Hippocampal formation (tissue), 2 donors: Measurements from ENCODE around the gene CPNE7.
"Not testable (repeated sequence)": the region's sequence is repeated elsewhere in the genome, so short reads cannot be mapped to it uniquely, and the experiment has no call there.

Source experiments
- DNase-seq, 2 donors: peaks; one replicate each; lab custom pipeline; 2025; lab: John Stamatoyannopoulos, UW

CPNE7 gene

DNA sequence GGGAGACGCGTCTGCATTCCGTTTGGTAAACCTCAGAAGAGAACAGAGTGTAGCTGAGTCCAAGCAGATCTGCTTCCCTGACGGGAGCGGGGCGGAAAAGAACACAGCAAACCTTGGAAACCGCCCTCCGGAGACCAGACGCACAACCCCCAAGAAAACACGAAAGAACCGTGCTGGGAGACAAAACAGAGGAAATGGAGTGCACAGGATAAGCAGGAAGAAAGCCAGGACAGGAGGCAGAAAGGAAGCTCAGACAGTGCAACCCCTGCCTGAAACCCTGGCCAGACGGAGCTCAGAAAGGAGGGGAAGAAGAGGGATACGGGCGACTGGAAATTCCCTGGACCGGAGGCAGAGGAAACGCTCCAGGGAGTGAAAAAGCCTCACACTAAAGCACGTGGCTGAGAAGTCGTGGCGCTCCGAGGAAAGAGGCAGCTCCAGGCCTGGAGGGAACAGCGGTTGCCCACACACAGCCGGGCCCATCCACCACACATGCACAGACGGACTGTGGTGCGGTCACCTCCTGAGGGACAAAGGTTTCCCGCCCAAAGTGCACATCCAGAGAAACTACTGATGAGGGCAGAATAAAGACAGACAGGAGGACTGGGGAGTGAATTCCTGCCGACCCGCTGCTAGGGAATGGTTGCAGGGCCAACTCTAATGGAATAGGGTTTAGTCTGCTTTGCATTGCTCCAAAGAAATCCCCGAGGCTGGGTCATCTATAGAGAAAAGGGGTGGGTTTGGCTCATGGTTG is 48.1 kb downstream of the CPNE7 start:
- DNase-seq = no peak

DNA sequence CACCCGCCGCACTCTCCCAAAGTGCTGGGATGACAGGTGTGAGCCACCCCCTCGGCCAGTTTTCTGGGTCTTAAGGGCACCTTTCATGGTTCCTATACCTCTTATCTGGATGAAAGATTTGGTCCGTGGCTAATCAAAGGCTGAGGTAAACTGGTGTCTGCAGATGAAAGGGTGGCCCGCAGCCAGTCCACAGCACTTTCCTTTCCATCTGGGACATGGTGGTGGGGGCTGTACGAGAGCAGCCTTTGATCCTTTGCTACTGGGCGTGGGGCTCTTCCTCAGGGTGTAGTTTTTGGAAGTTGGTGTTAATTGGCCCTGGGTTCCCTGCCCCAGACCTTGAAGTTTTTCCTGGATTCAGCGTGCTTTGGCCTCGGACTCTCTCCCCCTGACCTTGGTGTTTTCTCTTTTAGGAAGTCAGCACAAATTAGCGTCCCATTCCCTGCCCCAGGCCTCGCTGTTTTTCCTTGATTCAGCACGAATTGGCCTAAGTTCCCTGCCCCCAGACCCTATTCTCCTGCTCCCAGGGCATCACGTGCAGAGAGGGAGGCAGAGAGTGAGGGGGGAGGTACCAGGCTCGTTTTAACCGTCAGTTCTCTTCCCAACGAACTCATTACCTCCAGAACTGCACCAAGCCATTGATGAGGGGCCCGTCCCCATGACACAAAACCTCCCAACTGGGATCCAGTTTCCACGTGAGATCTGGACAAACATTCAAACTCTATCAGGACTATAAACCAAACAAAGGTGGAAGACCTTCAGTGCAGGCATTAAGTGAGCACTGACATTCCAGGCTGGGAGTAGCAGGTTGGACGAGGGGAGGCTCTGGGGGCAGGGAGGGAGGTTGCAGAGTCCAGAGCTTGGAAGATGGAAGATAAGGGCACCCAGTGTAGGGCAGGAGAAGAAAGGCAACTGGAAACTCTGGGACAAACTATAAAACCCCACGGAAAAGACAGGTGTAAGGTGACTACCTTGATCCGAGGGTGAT is 49.5 kb downstream of the CPNE7 start:
- no peak for DNase-seq

DNA sequence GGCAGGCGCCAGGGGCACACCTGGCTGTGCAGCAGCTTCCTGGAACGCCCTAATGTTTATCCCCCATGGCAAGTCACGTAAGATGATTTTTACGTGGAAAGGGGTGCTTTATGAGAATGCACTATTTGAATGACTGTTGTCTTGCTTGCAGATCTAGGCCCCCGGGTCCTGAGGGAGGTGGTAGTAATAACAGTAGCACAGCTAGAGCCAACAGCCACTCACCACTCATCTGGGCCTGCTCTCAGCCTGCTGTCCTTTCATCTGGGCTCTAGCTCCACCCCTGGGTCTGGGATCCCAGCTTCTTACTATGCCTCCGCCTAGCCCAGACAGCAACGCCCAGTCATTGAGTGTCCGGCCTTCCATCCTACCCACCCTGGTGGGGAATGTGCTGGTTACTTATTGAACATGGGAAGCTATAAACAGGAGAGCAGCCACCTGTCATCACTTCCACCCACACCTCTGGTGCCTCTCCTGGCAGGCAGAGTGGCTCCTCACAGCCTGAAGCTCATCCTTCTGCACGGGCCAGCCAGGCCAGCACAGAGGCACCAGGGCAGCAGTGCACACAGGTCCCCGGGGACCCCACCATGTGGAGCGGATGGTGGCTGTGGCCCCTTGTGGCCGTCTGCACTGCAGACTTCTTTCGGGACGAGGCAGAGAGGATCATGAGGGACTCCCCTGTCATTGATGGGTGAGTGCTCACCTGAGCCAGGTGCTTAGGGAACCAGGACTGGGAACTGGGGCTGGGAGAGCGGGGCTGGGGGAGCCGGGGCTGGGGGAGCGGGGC is 54.5 kb downstream of the CPNE7 start:
- DNase-seq = no peak

DNA sequence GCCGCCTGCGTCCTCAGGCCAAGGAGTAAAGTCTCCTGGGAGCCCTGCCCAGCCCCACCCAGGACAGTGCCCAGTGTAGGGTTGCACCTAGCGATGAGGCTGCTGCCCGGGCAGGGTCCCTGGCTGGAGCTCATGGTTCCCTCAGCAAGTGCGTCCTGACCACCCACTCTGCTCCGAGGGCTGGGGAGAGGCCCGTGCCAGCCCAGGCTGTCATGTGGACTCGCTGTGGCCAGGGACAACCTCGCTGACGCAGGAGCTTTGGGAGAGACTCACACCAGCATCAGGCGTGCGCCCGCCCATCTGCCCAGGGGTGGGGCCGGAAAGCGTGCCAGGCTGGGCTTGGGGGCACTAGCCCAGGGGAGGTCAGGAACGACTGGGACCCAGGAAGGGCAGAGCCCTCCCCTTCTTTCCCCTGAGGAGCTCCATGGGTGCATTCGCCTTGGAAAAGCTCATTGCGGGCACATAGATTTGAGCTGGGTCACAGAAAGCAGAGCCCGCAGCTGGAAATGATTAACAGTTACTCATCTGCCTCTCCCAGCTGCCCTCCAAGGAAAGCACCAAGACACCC is 57.6 kb downstream of the CPNE7 start:
- no peak for DNase-seq

DNA sequence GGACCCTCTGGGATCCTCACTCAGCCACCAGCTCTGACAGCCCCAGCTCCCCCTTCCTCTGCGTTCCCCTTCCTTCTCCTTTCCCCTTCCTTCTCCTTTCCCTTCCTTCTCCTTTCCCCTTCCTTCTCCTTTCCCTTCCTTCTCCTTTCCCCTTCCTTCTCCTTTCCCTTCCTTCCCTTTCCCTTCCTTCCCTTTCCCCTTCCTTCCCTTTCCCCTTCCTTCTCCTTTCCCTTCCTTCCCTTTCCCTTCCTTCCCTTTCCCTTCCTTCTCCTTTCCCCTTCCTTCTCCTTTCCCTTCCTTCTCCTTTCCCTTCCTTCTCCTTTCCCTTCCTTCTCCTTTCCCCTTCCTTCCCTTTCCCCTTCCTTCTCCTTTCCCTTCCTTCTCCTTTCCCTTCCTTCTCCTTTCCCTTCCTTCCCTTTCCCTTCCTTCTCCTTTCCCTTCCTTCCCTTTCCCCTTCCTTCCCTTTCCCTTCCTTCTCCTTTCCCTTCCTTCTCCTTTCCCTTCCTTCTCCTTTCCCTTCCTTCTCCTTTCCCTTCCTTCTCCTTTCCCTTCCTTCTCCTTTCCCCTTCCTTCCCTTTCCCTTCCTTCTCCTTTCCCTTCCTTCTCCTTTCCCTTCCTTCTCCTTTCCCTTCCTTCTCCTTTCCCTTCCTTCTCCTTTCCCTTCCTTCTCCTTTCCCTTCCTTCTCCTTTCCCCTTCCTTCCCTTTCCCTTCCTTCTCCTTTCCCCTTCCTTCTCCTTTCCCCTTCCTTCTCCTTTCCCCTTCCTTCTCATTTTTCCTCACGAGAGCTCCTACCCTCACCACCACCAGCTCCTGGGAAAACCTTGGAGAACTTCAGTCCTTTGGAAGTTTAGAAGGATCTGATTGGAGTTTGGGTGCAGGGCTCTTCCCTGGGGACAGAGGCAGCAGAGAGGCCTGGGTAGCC is 59.2 kb downstream of the CPNE7 start:
- not testable (repeated sequence) for DNase-seq

DNA sequence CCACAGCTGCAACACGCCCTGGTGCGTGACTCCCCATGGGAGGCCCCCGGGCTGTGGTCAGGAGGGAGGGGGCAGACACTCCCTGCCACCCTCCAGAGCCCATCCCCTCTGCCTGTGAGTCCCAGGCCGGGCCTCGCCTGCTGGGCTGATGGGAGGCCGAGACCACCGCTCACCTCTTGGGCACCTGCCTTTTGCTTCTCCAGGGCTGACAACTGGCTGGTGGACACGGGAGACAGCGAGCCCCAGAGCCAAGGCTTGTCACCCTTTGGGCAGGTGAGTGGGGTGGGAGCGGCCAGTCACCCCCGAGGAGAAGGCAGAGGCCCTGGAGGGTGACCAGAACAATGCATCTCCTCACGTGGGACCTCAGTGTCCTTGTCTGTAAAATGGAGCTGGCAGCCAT is 61.1 kb downstream of the CPNE7 start:
- DNase-seq = no peak

DNA sequence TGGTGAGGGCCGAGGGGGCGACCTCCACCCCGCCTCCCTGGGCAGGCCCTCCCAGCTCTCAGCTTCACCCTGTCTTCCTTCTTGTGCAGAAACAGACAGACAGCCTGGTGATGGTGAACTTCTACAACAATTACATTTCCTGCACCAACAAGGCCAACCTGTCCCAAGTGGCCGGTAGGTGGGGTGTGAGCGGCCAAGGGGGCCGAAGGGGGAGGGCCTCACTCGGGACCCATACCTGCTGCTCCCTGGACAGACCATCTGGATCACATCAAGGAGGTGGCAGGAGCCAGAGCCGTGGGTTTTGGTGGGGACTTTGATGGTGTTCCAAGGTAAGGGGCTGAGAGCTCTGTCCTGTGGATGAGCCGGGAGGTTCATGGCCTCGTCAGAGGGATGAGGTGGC is 61.8 kb downstream of the CPNE7 start:
- no peak for DNase-seq

DNA sequence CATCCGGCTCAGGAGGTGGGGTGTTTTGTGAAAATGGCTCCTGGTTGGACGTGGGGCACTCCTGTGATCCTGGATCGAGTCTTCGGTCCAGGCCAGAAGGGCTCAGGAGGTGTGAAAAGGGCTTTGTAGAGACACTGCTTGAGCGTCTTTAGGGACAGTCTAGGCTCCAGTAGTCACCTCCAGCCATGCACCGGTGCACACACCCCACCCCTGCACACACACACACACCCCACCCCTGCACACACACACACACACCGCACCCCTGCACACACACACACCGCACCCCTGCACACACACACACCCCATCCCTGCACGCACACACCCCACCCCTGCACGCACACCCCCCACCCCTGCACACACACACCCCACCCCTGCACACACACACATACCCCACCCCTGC is 62.9 kb downstream of the CPNE7 start:
- no peak for DNase-seq

DNA sequence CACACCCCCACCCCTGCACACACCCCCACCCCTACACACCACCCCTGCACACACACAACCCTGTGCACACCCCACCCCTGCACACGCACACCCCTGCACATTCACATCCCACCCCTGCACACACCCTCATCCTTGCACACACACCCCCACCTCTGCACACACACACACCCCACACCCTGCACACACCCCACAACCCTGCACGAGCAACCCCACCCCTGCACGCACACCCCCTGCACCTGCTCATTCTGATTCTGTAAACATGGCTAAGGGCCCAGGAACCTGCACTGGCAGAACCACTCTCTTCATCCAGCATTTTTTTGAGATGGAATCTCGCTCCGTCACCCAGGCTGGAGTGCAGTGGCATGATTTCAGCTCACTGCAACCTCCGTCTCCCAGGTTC is 63.8 kb downstream of the CPNE7 start:
- DNase-seq = no peak

DNA sequence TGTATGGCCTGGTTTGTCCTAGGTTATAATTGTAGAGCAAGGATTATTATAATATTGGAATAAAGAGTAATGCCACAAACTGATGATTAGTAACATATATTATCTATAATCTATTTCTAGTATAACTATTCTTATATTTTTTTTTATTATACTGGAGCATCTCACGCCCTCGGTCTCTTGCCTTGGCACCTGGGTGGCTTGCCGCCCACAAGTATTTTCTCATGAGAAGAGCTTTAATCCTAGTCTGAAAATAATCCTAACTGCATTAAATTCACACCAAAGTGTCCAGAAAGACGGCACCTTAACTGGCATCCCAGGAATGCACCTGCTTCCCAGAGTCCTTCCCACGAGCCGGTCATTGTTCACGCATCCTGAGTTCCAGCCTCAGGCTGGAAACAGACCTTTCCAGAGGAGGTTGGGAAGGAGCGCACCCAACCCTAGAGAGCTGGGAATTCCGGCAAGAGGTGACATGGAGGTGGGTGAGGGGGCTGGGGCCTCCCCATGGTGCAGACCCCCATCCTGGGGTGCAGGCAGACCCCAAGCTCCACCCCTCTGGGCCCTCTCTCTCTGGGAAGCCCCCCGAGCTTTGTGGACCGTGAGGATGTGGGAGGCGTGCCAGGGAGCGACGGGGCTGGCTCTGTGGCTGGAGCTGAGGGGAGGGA is 66.0 kb downstream of the CPNE7 start:
- no peak for DNase-seq

DNA sequence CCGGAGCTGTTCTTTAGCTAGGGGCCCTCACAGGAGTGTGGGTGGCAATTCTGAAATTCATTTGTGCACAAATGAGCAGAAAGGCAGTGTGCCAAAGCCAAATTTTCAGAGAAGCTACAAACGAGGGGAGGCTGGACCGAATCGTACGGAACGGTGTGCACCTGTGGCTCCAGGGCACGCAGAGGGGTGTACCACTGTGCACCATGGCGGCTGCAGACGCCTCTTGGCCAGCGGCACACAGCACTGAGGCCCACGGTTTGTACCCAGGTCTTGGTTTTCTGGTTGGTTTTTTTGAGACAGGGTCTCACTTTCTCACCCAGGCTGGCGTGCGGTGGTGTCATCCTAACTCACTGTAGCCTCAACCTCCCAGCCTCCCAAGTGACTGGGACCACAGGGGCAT is 67.0 kb downstream of the CPNE7 start:
- DNase-seq = no peak

DNA sequence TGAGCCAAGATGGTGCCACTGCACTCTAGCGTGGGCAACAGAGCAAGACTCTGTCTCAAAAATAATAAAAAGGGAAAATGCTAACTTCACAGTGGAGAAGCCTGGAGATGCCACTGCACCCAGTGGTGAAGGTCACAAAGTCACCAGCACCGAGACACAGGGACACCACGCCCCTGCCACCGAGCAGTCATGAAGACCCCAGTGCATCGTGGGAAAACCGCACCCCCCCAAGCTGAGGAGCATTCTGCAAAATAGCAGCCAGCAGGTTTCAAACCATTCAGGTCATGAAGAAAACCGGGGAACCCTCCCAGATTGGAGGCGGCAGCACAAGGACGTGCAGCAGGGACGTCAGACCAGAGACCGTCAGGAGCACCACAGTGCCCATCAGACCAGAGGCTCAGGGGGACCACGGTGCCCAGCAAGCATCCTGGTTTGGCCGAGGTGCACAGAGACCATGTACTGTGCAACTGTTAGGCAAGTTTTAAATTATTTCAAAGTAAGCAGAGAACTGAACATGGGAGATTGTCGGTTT is 68.3 kb downstream of the CPNE7 start:
- DNase-seq = no peak

DNA sequence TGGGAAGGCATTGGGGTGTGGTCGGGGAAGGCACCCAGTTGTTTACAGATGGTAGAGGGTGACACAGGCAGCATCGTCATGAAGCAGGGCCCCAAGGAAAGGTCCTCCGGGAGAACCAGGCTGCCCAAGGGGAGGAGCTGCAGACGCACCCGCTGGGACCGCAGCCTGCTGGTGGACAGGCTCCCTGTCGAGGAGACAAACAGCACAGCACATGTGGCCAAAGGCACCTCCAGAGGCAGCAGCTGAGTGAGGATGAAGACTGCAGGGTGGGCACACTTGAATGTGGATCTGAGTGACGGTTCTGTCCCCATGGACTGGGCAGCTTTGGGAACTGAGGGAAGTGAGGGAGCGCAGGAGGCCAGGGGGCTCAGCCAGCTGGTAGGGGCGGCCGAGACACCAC is 69.6 kb downstream of the CPNE7 start:
- no peak for DNase-seq

DNA sequence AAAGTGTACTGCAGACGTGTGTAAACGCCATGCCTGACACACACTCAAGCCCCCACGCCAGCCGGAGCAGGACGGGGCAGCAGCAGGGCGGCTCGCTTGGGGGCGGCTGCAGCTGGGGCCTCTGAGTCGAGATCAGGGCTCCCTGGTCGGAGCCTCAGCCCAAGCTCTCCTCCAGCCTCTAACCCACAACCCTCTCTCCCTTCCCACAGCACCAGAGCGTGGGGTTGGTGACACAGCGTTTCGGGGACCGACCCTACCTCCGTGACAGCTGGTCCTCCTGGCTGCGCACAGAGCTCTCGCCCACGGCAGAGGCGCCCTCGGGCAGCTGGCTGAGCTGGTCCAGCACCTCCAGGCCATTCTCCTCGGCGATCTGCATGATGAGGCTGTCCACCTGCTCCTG is 70.7 kb downstream of the CPNE7 start:
- DNase-seq = no peak
